HepG2 (cell line): ENCODE measurements around the gene SLC25A11. TPM values are rescaled to one million over a fixed set of nuclear protein-coding genes. Genes with fewer than 3 reads are reported as not detected.

Experiments used
- ATF6 ChIP-seq: sonication (generic); formaldehyde crosslinking; conservative IDR thresholded peaks from 2 replicates; pipeline ENCODE4 v1.4.0; 2020; ENCODE audit warnings: missing genetic modification reagents
- BRF2 ChIP-seq: sonication (generic); formaldehyde crosslinking; IDR thresholded peaks from 2 replicates; pipeline ENCODE4 v1.8.1; 2022; ENCODE audit warnings: mild to moderate bottlenecking, missing genetic modification reagents
- CBFB ChIP-seq: sonication (generic); formaldehyde crosslinking; IDR thresholded peaks from 2 replicates; pipeline ENCODE4 v1.4.0; 2020; ENCODE audit warnings: missing genetic modification reagents
- DZIP1 ChIP-seq: sonication (generic); formaldehyde crosslinking; IDR thresholded peaks from 2 replicates; pipeline ENCODE4 v1.5.0; 2020; ENCODE audit warnings: mild to moderate bottlenecking, missing genetic modification reagents
- EED ChIP-seq: sonication (generic); formaldehyde crosslinking; IDR thresholded peaks from 2 replicates; pipeline ENCODE4 v1.5.0; 2020; ENCODE audit warnings: mild to moderate bottlenecking, missing genetic modification reagents
- FOSL2 ChIP-seq: sonication (generic); formaldehyde crosslinking; IDR thresholded peaks from 2 replicates; pipeline ENCODE4 v1.4.0; 2020; ENCODE audit warnings: missing genetic modification reagents
- GATAD1 ChIP-seq: IDR thresholded peaks from 2 replicates; pipeline ENCODE4 v1.6.1; 2016; ENCODE audit warnings: missing genetic modification reagents, missing compliant biosample characterization
- GZF1 ChIP-seq: sonication (generic); formaldehyde crosslinking; IDR thresholded peaks from 2 replicates; pipeline ENCODE4 v1.5.1; 2020; ENCODE audit warnings: mild to moderate bottlenecking, missing genetic modification reagents
- HIC2 ChIP-seq: sonication (generic); formaldehyde crosslinking; IDR thresholded peaks from 2 replicates; pipeline ENCODE4 v1.9.0; 2022; ENCODE audit warnings: low read depth, missing genetic modification reagents
- MNT ChIP-seq: fragments of 450-650 bp; IDR thresholded peaks from 2 replicates; pipeline ENCODE4 v1.6.1; 2016
- MXD1 ChIP-seq: sonication (generic); formaldehyde crosslinking; IDR thresholded peaks from 2 replicates; pipeline ENCODE4 v1.4.0; 2020; ENCODE audit warnings: mild to moderate bottlenecking, missing genetic modification reagents
- NCOA1 ChIP-seq: sonication (generic); formaldehyde crosslinking; IDR thresholded peaks from 2 replicates; pipeline ENCODE4 v1.9.0; 2021; ENCODE audit warnings: missing genetic modification reagents
- NFIC ChIP-seq: IDR thresholded peaks from 2 replicates; pipeline ENCODE4 v1.6.1; 2012; ENCODE audit warnings: mild to moderate bottlenecking, low read length, inconsistent platforms
- RAD21 ChIP-seq: fragments of 450-650 bp; formaldehyde crosslinking; IDR thresholded peaks from 2 replicates; pipeline ENCODE4 v1.5.0; 2020; ENCODE audit warnings: mild to moderate bottlenecking
- RBM22 ChIP-seq: fragments of 200-400 bp; formaldehyde crosslinking; optimal IDR thresholded peaks from 2 replicates; pipeline ENCODE3; 2017; ENCODE audit warnings: mild to moderate bottlenecking, low read length, moderate library complexity
- SP5 ChIP-seq: IDR thresholded peaks from 2 replicates; pipeline ENCODE4 v1.6.1; 2016; ENCODE audit warnings: low read depth, borderline replicate concordance
- TAF1 ChIP-seq: sonication (generic); formaldehyde crosslinking; IDR thresholded peaks from 2 replicates; pipeline ENCODE4 v1.4.0; 2020; ENCODE audit warnings: missing genetic modification reagents
- YEATS2 ChIP-seq: sonication (generic); formaldehyde crosslinking; IDR thresholded peaks from 2 replicates; pipeline ENCODE4 v1.4.0; 2020; ENCODE audit warnings: missing genetic modification reagents, borderline replicate concordance
- ZNF282 ChIP-seq: fragments of 450-650 bp; IDR thresholded peaks from 2 replicates; pipeline ENCODE4 v1.6.1; 2018; ENCODE audit not compliant: partially characterized antibody
- ZNF567 ChIP-seq: sonication (generic); formaldehyde crosslinking; IDR thresholded peaks from 2 replicates; pipeline ENCODE4 v1.8.1; 2023; ENCODE audit warnings: mild to moderate bottlenecking, missing genetic modification reagents, borderline replicate concordance
- ZNF891 ChIP-seq: sonication (generic); formaldehyde crosslinking; IDR thresholded peaks from 2 replicates; pipeline ENCODE4 v1.5.0; 2020; ENCODE audit warnings: mild to moderate bottlenecking, missing genetic modification reagents
- ZSCAN21 ChIP-seq: sonication (generic); formaldehyde crosslinking; IDR thresholded peaks from 2 replicates; pipeline ENCODE4 v1.8.0; 2022; ENCODE audit warnings: mild to moderate bottlenecking, missing genetic modification reagents, moderate library complexity, borderline replicate concordance
- polyA plus RNA-seq, 8 experiments: library from polyadenylated mRNA; depleted of rRNA in 3 of 8; stranded (reverse) in 7 of 8; unstranded in 1 of 8; fragments of >200 nt; fragmentation: Illumina TruSeq in 4 of 8; extraction: Trizol in 4 of 8; gene quantifications; 2 replicates each; pipeline versions ENCODE4 v1.2.1 to v1.2.3, GENCODE V29; 2011 to 2016; ENCODE audit warnings: low read depth in 4 of 8, missing spikeins in 1 of 8, mixed read lengths in 1 of 8; ENCODE audit not compliant: insufficient read depth in 1 of 8
- total RNA-seq, 5 experiments: library from RNA; depleted of rRNA; stranded (reverse); fragments of >200 nt; fragmentation: Illumina TruSeq; extraction: Trizol; gene quantifications; 2 replicates each; pipeline ENCODE4 v1.2.3, GENCODE V29; 2016; ENCODE audit warnings: low read depth in 1 of 5

SLC25A11 gene
- total and polyA plus RNA-seq, 2 of the 13 experiments (the other 11 are each of a cell fraction or from before 2014, with no cell fraction given): 35.4 to 47.2 TPM

- peak; percentile 43; the same call in 1 of the 2 replicates for TF ChIP-seq NCOA1 (CRISPR knock-in tag)
- no peak for TF ChIP-seq NFIC
- no peak for TF ChIP-seq SP5 (CRISPR knock-in tag)
- peak; percentile 62 for TF ChIP-seq GATAD1 (CRISPR knock-in tag)
- TF ChIP-seq BRF2 (CRISPR knock-in tag): no peak
- peak; percentile 71; the same call in 1 of the 2 replicates for TF ChIP-seq YEATS2 (CRISPR knock-in tag)
- TF ChIP-seq CBFB (CRISPR knock-in tag): no peak
- no peak for TF ChIP-seq FOSL2
- peak; percentile 58; the same call in 1 of the 2 replicates for TF ChIP-seq TAF1 (CRISPR knock-in tag)
- TF ChIP-seq ZNF891 (CRISPR knock-in tag): no peak
- TF ChIP-seq DZIP1 (CRISPR knock-in tag): no peak
- peak; percentile 78 for TF ChIP-seq HIC2 (CRISPR knock-in tag)
- TF ChIP-seq ATF6 (CRISPR knock-in tag): no peak
- TF ChIP-seq RAD21 (CRISPR knock-in tag): 0 out of 2 replicates have a peak, but pooled peaks have one; percentile 6
- no peak for TF ChIP-seq MNT
- no peak for TF ChIP-seq ZSCAN21 (CRISPR knock-in tag)
- TF ChIP-seq RBM22: no peak
- no peak for TF ChIP-seq EED
- no peak for TF ChIP-seq ZNF567 (CRISPR knock-in tag)
- TF ChIP-seq ZNF282: no peak
- TF ChIP-seq MXD1 (CRISPR knock-in tag): no peak
- no peak for TF ChIP-seq GZF1 (CRISPR knock-in tag)
Observed at GRCh38 chr17:4908301-4908700, 31.5 kb downstream of the SLC25A11 start (continued).
